HG03103 (cell line): ENCODE measurements around the gene RNF223.
A peak's percentile ranks its signal among the peaks of the same experiment; 100 is the strongest.
"Not testable (repeated sequence)": the region's sequence is repeated elsewhere in the genome, so short reads cannot be mapped to it uniquely, and the experiment has no call there.

ENCODE experiments used
- ATAC-seq: cut with Tn5 transposase; IDR thresholded peaks from one replicate; pipeline ENCODE4 v1.9.1; 2021; ENCODE audit warnings: low read depth; ENCODE audit not compliant: unreplicated experiment

RNF223 gene

GRCh38 chr1:1033009-1033587, 41.0 kb downstream of the RNF223 start:
- ATAC-seq: peak; percentile 70

- ATAC-seq: no peak
Measured at GRCh38 chr1:1032424-1032823, 41.7 kb downstream of the RNF223 start.

GRCh38 chr1:1031659-1032235, 42.4 kb downstream of the RNF223 start:
- no peak for ATAC-seq

GRCh38 chr1:1030867-1031658, 43.0 kb downstream of the RNF223 start:
- not testable (repeated sequence) for ATAC-seq

GRCh38 chr1:1027791-1028190, 46.3 kb downstream of the RNF223 start:
- ATAC-seq: no peak

GRCh38 chr1:1026599-1027413, 47.3 kb downstream of the RNF223 start:
- no peak for ATAC-seq

GRCh38 chr1:1025730-1026129, 48.4 kb downstream of the RNF223 start:
- no peak for ATAC-seq

- no peak for ATAC-seq
Measured at GRCh38 chr1:1024771-1025699, 49.1 kb downstream of the RNF223 start.

GRCh38 chr1:1024149-1024770, 49.8 kb downstream of the RNF223 start:
- no peak for ATAC-seq

GRCh38 chr1:1023700-1024099, 50.4 kb downstream of the RNF223 start:
- no peak for ATAC-seq

- ATAC-seq: no peak
Measured at GRCh38 chr1:1022302-1023009, 51.6 kb downstream of the RNF223 start.

- ATAC-seq: no peak
Measured at GRCh38 chr1:1021920-1022259, 52.2 kb downstream of the RNF223 start.

- ATAC-seq: no peak
Measured at GRCh38 chr1:1021010-1021919, 52.8 kb downstream of the RNF223 start.
